Astrocyte of the cerebellum (primary cell): ENCODE measurements around the gene SLC22A12.

Source experiments
- DNase-seq: peaks from one replicate; pipeline ENCODE4 v3.0.0-alpha.2; 2011; ENCODE audit warnings: low read depth
- H3K4me3 ChIP-seq: 2 replicates; pipeline ENCODE4 v1.5.1; 2011; ENCODE audit warnings: mild to moderate bottlenecking, low read depth, low read length, moderate library complexity
- in situ Hi-C: cut with HindIII; loops from 2 replicates; pipeline ENCODE4 v1.10.0; 2017; ENCODE audit warnings: low sequenced_read_pairs
- TF ChIP-seq, protein P1 (sequence below): IDR thresholded peaks from 2 replicates; pipeline ENCODE4 v1.5.1; 2012; ENCODE audit warnings: low read length, low read depth, moderate library complexity, mild to moderate bottlenecking; ENCODE audit errors: missing control alignments

The SLC22A12 gene

DNA sequence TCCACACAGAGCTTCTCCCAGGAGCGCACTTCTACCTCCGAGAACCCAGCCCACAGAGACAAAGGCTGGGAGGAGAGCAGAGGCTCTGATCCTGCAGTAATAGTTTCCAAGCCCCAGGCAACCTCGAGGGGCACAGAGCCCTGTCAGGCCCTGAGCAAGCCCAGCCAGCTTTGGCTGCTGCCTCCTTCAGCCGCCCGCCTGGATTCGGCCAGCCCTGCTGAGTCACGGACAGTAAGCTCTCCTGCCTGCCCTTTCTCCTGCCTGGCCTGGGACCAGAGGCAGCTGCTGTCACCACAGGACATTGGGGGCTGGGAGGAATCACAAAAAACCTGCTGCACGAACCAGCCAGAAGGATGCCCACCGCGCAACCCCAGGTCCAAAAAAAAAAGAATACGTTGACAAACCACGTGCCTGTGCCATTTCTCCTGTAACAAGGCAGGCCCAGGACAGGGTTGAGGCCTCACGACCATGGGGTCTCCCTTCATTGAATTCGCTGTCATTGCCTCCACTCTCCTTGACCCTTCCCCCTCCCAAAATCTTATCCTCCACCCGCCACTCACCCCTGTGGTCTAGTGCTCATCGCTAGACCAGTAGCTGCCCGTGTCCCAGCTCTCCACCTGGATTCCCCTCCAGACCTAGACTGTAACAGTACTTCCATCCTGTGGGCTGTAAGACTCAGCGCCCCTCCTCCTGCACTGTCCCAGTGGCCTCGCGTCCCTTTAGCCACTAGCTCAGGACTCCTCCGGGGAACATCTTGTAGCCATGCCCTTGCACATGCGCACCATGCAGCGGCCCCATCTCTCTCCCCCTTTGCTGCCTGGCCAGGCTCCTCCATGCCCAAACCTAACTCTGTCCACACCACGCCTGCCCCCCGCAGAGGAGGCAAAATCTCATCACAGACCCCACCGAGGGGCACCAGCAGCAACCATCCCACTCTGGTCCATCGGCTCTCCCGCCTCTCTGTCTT lies 7.4 kb upstream of the SLC22A12 start:
- TF ChIP-seq, protein P1, sequence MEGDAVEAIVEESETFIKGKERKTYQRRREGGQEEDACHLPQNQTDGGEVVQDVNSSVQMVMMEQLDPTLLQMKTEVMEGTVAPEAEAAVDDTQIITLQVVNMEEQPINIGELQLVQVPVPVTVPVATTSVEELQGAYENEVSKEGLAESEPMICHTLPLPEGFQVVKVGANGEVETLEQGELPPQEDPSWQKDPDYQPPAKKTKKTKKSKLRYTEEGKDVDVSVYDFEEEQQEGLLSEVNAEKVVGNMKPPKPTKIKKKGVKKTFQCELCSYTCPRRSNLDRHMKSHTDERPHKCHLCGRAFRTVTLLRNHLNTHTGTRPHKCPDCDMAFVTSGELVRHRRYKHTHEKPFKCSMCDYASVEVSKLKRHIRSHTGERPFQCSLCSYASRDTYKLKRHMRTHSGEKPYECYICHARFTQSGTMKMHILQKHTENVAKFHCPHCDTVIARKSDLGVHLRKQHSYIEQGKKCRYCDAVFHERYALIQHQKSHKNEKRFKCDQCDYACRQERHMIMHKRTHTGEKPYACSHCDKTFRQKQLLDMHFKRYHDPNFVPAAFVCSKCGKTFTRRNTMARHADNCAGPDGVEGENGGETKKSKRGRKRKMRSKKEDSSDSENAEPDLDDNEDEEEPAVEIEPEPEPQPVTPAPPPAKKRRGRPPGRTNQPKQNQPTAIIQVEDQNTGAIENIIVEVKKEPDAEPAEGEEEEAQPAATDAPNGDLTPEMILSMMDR: no peak
- no peak for DNase-seq
- no peak overlapping the region for H3K4me3 ChIP-seq
- in situ Hi-C loops: no loop called here

DNA sequence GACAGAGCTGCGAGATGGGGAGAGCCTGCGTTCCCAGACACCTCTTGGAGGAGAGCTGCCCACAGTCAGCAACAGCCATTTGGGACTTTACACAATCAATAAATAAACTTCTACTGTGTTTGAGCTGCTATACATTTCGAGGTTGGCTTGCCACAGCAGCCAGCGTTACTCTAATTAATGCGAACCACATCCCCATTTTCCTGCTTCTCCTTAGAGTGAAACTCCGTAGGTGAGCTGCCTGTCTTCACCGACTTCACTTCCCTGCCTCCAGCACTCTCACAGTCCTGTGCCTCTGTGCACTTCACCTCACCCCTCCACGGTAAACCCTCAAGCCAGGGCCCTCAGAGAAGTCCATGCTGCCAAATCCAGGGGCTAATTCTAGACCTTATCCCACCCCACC lies 5.9 kb upstream of the SLC22A12 start:
- DNase-seq: no peak
- TF ChIP-seq, protein P1: no peak
- in situ Hi-C loops: no loop called here
- no peak overlapping the region for H3K4me3 ChIP-seq

DNA sequence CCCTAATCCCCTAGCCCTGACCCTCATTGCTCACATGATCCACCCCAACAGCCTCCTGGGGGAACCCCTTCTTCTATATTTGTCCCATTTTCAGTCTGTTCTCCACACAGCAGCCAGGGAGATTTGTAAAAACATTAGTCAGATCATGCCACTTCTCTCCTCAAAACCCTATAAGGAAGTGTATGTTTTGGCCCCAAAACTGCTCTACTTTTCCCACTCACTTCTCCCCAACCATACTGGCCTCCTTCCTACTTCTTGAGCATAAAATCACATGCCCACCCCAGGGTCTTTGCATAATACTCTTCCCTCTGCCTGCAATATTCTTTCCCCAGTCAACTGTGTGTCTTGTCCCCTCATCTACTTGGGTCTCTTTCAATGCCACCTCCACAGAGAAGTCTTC lies 4.7 kb upstream of the SLC22A12 start:
- in situ Hi-C loops: no loop called here
- TF ChIP-seq, protein P1: no peak
- no peak overlapping the region for H3K4me3 ChIP-seq
- no peak for DNase-seq

DNA sequence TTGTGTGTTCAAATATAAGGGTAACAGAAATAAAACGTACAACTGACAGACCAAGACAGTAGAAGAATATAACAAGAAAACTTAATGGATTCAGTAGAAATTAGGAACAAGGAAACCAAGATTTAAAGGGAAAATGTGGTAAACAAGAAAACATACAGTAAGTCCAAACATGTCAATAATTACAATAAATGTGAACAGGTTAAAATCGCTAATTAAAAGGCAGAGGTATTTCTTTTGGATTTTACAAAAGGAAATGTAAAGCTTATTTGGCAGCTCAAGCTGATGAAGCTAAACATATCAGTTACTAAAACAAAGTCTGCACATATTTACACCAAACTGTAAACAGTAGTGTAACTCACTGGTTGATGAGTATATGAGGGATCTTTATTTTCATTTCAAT lies 2.3 kb upstream of the SLC22A12 start:
- in situ Hi-C loops: no loop called here
- H3K4me3 ChIP-seq: no peak overlapping the region
- DNase-seq: no peak
- TF ChIP-seq, protein P1: no peak

DNA sequence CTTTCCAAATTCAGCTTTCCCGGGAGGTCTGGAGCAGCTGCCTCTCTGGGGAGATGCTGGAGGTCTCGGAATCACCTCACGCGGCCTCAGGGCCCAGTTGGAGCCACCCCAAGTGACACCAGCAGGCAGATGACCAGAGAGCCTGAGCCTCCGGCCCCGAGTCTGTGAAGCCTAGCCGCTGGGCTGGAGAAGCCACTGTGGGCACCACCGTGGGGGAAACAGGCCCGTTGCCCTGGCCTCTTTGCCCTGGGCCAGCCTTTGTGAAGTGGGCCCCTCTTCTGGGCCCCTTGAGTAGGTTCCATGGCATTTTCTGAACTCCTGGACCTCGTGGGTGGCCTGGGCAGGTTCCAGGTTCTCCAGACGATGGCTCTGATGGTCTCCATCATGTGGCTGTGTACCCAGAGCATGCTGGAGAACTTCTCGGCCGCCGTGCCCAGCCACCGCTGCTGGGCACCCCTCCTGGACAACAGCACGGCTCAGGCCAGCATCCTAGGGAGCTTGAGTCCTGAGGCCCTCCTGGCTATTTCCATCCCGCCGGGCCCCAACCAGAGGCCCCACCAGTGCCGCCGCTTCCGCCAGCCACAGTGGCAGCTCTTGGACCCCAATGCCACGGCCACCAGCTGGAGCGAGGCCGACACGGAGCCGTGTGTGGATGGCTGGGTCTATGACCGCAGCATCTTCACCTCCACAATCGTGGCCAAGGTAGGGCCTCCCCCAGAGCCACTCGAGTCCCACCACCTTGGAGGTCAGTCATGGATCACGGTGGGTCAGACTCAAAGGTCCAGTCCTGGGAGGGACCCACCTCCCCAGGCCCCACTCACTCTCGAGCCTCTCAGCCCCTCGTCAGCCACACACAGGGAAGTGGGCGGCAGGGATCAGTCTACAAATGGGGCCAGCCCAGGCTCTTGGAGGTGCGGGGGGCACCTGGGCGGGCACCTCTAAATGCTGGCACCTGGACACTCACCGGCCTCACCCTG lies 525 bp downstream of the SLC22A12 start:
- no peak overlapping the region for H3K4me3 ChIP-seq
- TF ChIP-seq, protein P1: no peak
- DNase-seq: no peak
- in situ Hi-C loops: no loop called here

DNA sequence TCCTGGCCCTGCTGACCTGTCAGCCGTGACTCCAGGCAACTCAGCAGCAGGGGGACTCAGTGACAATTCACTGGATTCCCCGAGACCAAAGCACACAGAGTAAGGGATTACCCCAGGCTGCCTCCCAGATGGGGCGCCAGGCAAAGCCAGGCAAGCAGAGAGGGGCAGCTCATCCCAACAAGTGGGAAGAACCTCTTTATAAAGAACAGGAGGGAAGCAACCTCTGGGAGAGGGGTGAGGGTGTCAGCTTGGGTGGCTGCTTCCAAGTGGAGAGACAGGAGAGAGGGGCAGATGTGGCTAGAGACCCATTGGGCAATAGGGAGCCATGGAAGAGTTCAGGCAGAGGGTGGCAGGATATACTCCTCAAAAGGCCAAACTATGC lies 1.2 kb downstream of the SLC22A12 start:
- in situ Hi-C loops: no loop called here
- DNase-seq: no peak
- TF ChIP-seq, protein P1: no peak

More for the DNA sequence above, 1.2 kb downstream of the SLC22A12 start:
- H3K4me3 ChIP-seq: no peak overlapping the region
